Pericardium fibroblast (primary cell): ENCODE measurements around the gene CARMIL1. TPM values are rescaled to one million over a fixed set of nuclear protein-coding genes. Genes with fewer than 3 reads are reported as not detected.

Source experiments
- total RNA-seq: library from RNA; depleted of rRNA; stranded (reverse); fragments of >200 nt; gene quantifications from 2 replicates; pipeline ENCODE4 v1.2.3, GENCODE V29; 2015

CARMIL1 gene
- 12.1 and 35.5 TPM in 2 replicates for total RNA-seq

GRCh38 chr6:25278914-25279747 lies at the start of gene CARMIL1:
Gene CARMIL1 (plus strand): TSS chr6:25279374. CDS start chr6:25279796, 422 bp downstream.

GRCh38 chr6:25652007-25652515 lies 372.9 kb downstream of the CARMIL1 start, which contains the start of gene SCGN:
Gene SCGN (plus strand): TSS chr6:25652215. CDS start chr6:25652404, 189 bp downstream.

